ENCODE data around the gene PTCHD1. TPM values are rescaled to one million over a fixed set of nuclear protein-coding genes. Genes with fewer than 3 reads are reported as not detected.

PTCHD1 gene
- total RNA-seq, 1 experiment from 2014 or later: not detected

DNA sequence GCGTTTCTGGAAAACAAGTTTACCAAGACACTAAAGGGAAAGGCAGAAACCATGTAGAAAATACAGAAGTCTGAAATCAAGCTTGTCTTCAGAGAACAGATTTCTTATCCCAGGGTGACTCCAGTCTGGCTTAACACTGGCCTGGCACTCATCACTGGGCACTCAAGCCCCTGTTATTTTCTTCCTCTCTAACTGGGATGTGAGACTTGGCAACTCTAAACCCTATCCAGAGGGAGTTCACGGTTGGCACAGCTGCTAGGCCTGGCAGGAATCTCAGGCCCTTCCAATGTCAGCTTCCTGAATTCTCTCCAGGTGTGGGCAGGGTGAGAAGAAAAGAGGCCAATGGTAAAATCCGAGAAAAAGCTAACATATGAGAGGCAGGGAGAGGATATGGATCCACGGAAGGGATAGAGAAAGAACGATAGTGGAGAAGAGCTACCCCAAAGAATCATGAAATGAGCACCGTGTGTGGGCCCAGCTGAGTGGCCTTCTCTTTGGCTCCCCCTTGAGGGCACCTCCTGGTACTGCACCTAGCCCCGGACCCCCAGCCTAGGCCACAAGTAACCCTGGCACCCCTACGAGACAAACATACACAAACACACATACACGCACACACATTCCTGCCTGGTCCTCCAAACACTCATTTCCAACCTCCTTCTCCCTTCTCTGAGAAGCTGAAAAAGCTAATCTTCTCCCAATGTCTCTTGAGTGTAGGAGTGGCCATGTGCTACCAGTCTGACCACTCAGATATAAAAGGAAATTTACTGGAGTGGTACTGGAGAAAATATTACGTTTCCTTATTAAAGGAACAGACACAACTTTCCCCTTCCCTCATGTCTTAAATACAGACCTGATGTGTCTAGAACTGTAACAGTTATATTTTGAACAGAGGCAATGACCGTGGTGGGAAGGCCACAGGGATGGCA lies 16.6 kb upstream of the PTCHD1 start:
- H3K36me3 ChIP-seq (ENCODE audit: insufficient read depth, low read length): no peaks in the 10 kb centered on the region
- peak; percentile 77 for DNase-seq
- no peak overlapping the region for H3K9ac ChIP-seq (ENCODE audit: low read length)
- H3K27ac ChIP-seq (ENCODE audit: low read length): no peak overlapping the region
- H3K9me3 ChIP-seq (ENCODE audit: low read length): no peaks in the 10 kb centered on the region
- H3K4me2 ChIP-seq (ENCODE audit: low read depth, low read length, poor library complexity, severe bottlenecking): no peak overlapping the region
- H3K9me2 ChIP-seq (replicated peaks; ENCODE audit: insufficient read depth, low read length): no peaks in the 10 kb centered on the region
- H3K27me3 ChIP-seq (ENCODE audit: low read length): no peaks in the 10 kb centered on the region
- no peak overlapping the region for H3K4me3 ChIP-seq (ENCODE audit: low read length)
- H2AFZ ChIP-seq (ENCODE audit: low read length): no peak overlapping the region
- no peaks in the 10 kb centered on the region for H4K20me1 ChIP-seq (ENCODE audit: insufficient read depth, low read depth, low read length)
- no peaks in the 10 kb centered on the region for H3K79me2 ChIP-seq (ENCODE audit: low read length)
- no peaks in the 10 kb centered on the region for H3K4me1 ChIP-seq (ENCODE audit: low read length)

DNA sequence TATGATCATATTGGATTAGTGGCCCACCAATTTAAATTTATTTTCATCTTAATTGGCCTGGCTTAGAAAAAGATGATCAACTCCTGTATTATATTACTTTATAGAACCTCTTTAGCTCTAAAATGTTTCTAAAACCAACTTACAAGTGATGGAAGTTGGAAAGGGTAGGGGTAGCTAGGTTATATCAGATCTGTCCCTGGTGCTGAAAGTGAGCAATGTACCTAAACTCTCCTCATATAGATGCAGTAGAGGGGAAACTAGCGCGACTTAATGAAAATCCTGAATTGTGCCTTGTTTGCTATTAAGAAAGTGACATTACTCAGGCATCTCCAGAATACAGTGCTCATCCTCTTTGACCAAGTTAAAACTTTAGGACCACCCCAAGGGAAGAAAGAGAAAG lies 7.5 kb upstream of the PTCHD1 start:
- no peak overlapping the region for H3K27ac ChIP-seq (ENCODE audit: low read length)
- no peaks in the 10 kb centered on the region for H3K9me3 ChIP-seq (ENCODE audit: low read length)
- H3K79me2 ChIP-seq (ENCODE audit: low read length): no peaks in the 10 kb centered on the region
- no peaks in the 10 kb centered on the region for H3K9me2 ChIP-seq (replicated peaks; ENCODE audit: insufficient read depth, low read length)
- H3K4me3 ChIP-seq (ENCODE audit: low read length): no peak overlapping the region
- no peak overlapping the region for H3K9ac ChIP-seq (ENCODE audit: low read length)
- no peak overlapping the region for H2AFZ ChIP-seq (ENCODE audit: low read length)
- no peak for DNase-seq
- no peak overlapping the region for H3K4me2 ChIP-seq (ENCODE audit: low read depth, low read length, poor library complexity, severe bottlenecking)
- H3K27me3 ChIP-seq (ENCODE audit: low read length): no peaks in the 10 kb centered on the region
- H3K36me3 ChIP-seq (ENCODE audit: insufficient read depth, low read length): no peaks in the 10 kb centered on the region
- H3K4me1 ChIP-seq (ENCODE audit: low read length): no peaks in the 10 kb centered on the region
- H4K20me1 ChIP-seq (ENCODE audit: insufficient read depth, low read depth, low read length): no peaks in the 10 kb centered on the region

DNA sequence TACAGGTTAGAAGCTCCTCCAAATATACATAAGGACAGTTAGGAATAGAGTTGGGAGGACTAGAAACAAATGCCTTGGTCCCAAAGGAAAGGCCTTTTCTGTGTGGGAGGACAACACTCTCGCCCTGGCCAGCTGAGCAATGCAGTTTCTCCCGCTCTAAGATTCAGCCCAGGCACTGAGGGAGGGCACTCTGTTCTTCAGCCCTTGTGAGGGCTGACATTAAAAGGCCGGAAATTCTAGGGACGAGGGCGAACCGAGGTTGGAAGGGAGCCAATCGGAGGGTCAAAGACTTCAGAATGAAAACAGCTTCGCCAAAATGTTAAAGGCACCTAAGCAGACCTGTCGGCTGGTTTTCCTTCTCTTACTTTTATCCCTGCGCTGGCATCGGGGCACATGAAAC lies 2.9 kb upstream of the PTCHD1 start:
- DNase-seq: no peak

DNA sequence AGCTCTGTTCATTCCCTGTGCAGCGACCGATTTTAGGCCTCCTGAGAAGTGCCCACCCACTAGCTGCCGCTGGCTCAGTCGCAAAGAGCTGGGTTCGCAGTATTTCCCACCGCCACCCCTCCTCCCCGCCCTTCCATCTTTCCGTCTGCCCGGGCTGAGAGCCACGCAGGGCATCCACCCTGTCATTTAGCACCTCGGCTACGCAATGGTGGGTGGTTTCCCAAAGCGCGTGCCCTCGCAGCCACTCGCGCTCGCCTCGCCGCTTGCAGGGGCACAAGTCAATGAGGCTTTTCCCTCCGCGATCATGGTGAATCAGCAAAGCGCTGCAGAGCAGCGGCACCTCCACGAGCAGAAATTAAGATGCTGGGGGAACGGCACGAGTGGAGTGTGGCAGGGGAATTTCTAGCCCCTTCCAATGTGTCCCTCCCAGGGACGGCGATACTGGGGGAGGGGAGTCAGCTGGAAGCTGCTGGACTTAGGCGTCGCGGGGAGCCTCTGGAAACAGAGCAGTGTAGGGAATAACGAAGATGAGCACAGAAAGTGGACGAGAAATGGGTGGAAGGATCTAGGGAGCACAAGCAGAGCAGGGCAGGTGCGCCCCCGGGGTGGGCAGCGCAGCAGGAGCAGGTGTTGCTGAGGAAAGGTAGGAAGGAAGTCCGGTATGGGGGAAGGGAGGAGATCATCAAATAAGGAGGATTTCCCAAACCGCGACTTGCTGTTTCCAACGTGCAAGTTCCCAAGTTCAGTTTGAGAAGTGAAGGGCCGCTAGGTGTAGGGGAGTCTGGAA lies 2.4 kb upstream of the PTCHD1 start:
- Histone ChIP-seq H3K4me2 (ENCODE audit: low read depth, low read length, poor library complexity, severe bottlenecking) (no peak overlapping the region), H2AFZ (ENCODE audit: low read length) (no peak overlapping the region)

More for the DNA sequence above, 2.9 kb upstream of the PTCHD1 start:
- H3K4me1 ChIP-seq (ENCODE audit: low read length): no peaks in the 10 kb centered on the region
- H3K9me3 ChIP-seq (ENCODE audit: low read length): no peaks in the 10 kb centered on the region
- no peaks in the 10 kb centered on the region for H4K20me1 ChIP-seq (ENCODE audit: insufficient read depth, low read depth, low read length)
- H3K27me3 ChIP-seq (ENCODE audit: low read length): no peaks in the 10 kb centered on the region
- no peak overlapping the region for H3K4me2 ChIP-seq (ENCODE audit: low read depth, low read length, poor library complexity, severe bottlenecking)
- no peak overlapping the region for H3K9ac ChIP-seq (ENCODE audit: low read length)
- H3K9me2 ChIP-seq (replicated peaks; ENCODE audit: insufficient read depth, low read length): no peaks in the 10 kb centered on the region
- no peak overlapping the region for H2AFZ ChIP-seq (ENCODE audit: low read length)
- H3K4me3 ChIP-seq (ENCODE audit: low read length): no peak overlapping the region
- no peaks in the 10 kb centered on the region for H3K36me3 ChIP-seq (ENCODE audit: insufficient read depth, low read length)
- no peak overlapping the region for H3K27ac ChIP-seq (ENCODE audit: low read length)
- no peaks in the 10 kb centered on the region for H3K79me2 ChIP-seq (ENCODE audit: low read length)

DNA sequence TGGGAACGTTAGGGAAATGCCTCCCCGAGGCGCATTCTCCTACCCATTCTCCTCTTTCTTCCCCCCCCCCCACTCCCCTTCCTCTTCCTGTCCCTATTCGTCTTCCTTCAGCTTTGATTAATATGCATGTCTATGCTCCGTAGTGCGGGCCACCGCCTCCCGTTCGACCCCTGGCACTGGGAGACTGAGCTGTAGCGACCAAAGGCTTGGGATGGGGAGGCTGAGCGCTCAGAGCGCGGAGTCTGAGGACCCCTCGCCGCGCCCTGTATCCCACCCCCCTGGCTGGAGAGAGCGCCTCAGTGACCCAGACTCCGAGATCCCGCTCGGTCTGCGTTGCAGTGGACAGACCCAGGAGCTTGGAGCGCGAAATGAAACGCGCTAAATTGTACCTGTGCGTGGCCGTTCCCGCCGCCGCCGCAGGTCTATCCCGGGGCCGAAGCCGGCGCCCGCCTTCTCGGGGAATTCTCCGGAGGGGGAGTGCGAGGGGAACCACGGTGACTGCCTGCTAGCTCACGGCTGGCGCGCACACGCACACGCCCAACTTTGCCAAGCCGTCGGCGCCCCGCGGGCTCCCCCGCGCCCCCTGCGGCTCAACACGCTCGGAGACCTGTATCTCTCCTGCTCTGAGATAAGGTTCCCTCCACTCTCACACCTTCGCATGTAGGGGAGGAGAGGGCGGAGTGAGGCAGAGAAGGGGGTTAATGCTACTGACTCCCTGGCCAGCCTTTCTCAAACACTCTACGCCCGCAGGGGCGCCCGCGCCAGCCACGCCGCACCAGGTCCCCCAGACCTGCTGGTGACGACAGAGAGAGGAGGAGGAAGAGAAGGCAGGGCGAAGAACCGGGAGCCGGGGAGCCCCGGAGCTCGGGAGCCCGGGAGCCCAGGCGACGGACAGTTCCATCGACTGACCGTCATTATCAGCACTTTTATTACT lies 1.5 kb upstream of the PTCHD1 start:
- no peaks in the 10 kb centered on the region for H4K20me1 ChIP-seq (ENCODE audit: insufficient read depth, low read depth, low read length)
- H3K79me2 ChIP-seq (ENCODE audit: low read length): no peaks in the 10 kb centered on the region
- H3K9ac ChIP-seq (ENCODE audit: low read length): no peak overlapping the region
- no peaks in the 10 kb centered on the region for H3K9me2 ChIP-seq (replicated peaks; ENCODE audit: insufficient read depth, low read length)
- H2AFZ ChIP-seq (ENCODE audit: low read length): no peak overlapping the region
- no peak overlapping the region for H3K4me3 ChIP-seq (ENCODE audit: low read length)
- no peaks in the 10 kb centered on the region for H3K4me1 ChIP-seq (ENCODE audit: low read length)
- no peak overlapping the region for H3K27ac ChIP-seq (ENCODE audit: low read length)
- no peaks in the 10 kb centered on the region for H3K27me3 ChIP-seq (ENCODE audit: low read length)
- DNase-seq: no peak
- no peaks in the 10 kb centered on the region for H3K9me3 ChIP-seq (ENCODE audit: low read length)
- no peaks in the 10 kb centered on the region for H3K36me3 ChIP-seq (ENCODE audit: insufficient read depth, low read length)
- H3K4me2 ChIP-seq (ENCODE audit: low read depth, low read length, poor library complexity, severe bottlenecking): no peak overlapping the region

More for the DNA sequence above, 2.4 kb upstream of the PTCHD1 start:
- Histone ChIP-seq H3K9me2 (replicated peaks; ENCODE audit: insufficient read depth, low read length) (no peaks in the 10 kb centered on the region), H3K9me3 (ENCODE audit: low read length) (no peaks in the 10 kb centered on the region), H3K27me3 (ENCODE audit: low read length) (no peaks in the 10 kb centered on the region), H3K4me1 (ENCODE audit: low read length) (no peaks in the 10 kb centered on the region), H3K4me3 (ENCODE audit: low read length) (no peak overlapping the region), H3K36me3 (ENCODE audit: insufficient read depth, low read length) (no peaks in the 10 kb centered on the region), H4K20me1 (ENCODE audit: insufficient read depth, low read depth, low read length) (no peaks in the 10 kb centered on the region), H3K9ac (ENCODE audit: low read length) (no peak overlapping the region), H3K27ac (ENCODE audit: low read length) (no peak overlapping the region), H3K79me2 (ENCODE audit: low read length) (no peaks in the 10 kb centered on the region)
- DNase-seq: no peak

DNA sequence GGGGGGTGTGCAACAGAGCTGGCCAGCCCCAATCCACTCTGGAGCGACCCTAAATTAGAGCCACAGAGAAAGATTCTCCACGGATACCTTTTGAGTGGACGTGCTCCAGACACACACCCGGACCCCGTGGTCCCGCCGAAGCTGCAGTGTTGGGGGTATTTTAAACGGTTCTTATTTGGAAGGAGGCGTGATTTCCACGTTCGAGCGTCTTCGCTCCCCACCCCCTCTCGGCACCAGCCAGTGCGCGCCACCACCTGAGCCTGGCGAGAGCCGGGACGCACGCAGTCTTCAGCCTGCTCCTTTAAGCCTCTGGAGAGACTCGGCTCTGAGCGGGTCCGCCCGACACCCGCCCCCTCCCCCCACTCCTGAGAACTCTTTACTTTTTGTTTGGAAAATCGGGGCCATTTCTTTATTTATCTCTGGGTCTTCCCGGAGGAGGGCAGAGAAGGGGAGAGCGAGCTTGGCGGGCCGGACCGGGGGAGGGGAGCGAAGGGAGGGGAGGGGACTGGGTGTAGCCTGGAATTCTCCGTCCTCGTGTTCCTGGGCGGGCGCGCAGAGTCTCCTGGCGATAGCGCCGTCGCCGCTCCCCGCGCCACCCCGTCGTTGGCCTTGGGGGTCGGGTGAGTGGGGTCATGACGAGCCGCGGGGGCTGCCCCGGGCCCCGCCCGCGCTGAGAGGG lies 668 bp upstream of the PTCHD1 start:
- Histone ChIP-seq H3K27me3 (ENCODE audit: low read length) (no peaks in the 10 kb centered on the region), H2AFZ (ENCODE audit: low read length) (no peak overlapping the region), H3K4me3 (ENCODE audit: low read length) (no peak overlapping the region), H3K9me2 (replicated peaks; ENCODE audit: insufficient read depth, low read length) (no peaks in the 10 kb centered on the region), H3K9me3 (ENCODE audit: low read length) (no peaks in the 10 kb centered on the region), H3K4me1 (ENCODE audit: low read length) (no peaks in the 10 kb centered on the region), H3K27ac (ENCODE audit: low read length) (no peak overlapping the region), H3K36me3 (ENCODE audit: insufficient read depth, low read length) (no peaks in the 10 kb centered on the region), H3K79me2 (ENCODE audit: low read length) (no peaks in the 10 kb centered on the region), H3K9ac (ENCODE audit: low read length) (no peak overlapping the region), H3K4me2 (ENCODE audit: low read depth, low read length, poor library complexity, severe bottlenecking) (no peak overlapping the region), H4K20me1 (ENCODE audit: insufficient read depth, low read depth, low read length) (no peaks in the 10 kb centered on the region)
- no peak for DNase-seq

DNA sequence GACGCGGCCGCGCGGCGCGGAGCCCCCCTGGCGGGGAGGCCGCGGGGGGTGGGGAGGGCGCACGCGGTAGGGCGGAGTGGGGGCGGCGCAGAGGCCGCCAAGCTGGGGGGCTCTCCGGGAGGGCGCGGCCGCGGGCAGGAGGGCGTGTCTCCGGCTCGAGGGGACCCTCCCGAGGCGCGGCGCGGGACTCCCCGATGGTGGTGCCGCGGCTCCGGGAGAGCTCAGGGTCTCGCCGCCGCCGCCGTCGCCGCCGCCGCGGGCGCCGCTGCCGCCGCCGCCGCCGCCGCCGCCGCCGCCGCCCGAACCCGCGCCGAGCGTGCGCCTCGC lies 165 bp upstream of the PTCHD1 start:
- Histone ChIP-seq H3K4me2 (ENCODE audit: low read depth, low read length, poor library complexity, severe bottlenecking) (no peak overlapping the region), H3K9ac (ENCODE audit: low read length) (no peak overlapping the region), H3K27me3 (ENCODE audit: low read length) (no peaks in the 10 kb centered on the region)

More for the DNA sequence above, 165 bp upstream of the PTCHD1 start:
- Histone ChIP-seq H3K4me3 (ENCODE audit: low read length) (no peak overlapping the region), H3K4me1 (ENCODE audit: low read length) (no peaks in the 10 kb centered on the region), H3K79me2 (ENCODE audit: low read length) (no peaks in the 10 kb centered on the region), H3K27ac (ENCODE audit: low read length) (no peak overlapping the region), H3K36me3 (ENCODE audit: insufficient read depth, low read length) (no peaks in the 10 kb centered on the region), H3K9me3 (ENCODE audit: low read length) (no peaks in the 10 kb centered on the region), H3K9me2 (replicated peaks; ENCODE audit: insufficient read depth, low read length) (no peaks in the 10 kb centered on the region), H4K20me1 (ENCODE audit: insufficient read depth, low read depth, low read length) (no peaks in the 10 kb centered on the region), H2AFZ (ENCODE audit: low read length) (no peak overlapping the region)
- no peak for DNase-seq
